ENCODE results near the gene SECTM1.

DNA sequence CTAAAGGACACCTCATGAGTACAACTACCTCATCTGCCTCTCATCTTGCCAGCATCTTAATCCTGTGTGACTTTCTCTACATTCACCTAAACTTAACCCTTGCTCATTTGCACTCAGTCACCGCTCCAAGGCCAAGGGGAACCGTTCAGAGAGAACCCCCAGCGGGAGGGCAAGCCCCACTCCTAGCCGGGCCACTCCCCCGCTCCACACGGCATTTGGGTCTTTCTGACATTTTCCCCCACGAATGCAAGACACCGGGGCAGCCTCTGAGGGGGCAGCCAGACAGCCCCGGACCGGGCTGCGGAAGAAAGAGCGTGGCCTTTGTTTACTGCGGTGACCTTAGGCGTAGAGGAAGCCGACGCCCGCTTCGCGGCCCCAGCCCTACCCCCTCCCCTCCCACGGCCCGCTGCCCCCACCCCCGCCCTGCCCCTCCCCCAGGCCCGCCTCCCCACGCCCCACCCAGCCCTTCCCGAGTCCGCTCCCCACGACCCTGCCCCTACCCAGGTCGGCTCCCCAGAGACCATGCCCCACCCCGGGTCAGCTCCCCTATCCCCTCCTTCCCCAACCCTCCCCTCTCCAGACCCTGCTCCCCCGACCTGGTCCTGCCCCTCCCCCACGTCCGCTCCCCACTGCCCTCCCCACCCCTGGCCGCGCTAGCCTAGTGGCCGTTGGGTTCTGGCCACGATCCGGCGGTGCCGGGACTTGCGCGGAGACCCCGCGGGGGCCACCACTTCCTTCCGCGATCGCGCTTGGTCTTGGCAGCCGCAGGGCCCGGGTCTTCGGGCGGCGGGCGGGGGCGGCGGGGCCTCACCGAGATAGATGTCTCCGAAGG is 60.9 kb downstream of the SECTM1 start:
- TF ChIP-seq CTCF (IDR thresholded peaks at IDR 0.05; ENCODE audit: poor library complexity) (no peak), EZH2 (IDR thresholded peaks at IDR 0.05; ENCODE audit: borderline replicate concordance) (no peak)

Measured in hepatocyte (in vitro differentiated cells).